Kidney epithelial cell (primary cell): ENCODE data around the gene PTBP1. TPM values are rescaled to one million over a fixed set of nuclear protein-coding genes. Genes with fewer than 3 reads are reported as not detected.

Experiments
- DNase-seq: peaks from one replicate; pipeline ENCODE4 v3.0.0-alpha.2; 2010; ENCODE audit warnings: low read depth
- H3K27me3 ChIP-seq: 2 replicates; pipeline ENCODE4 v1.6.0; 2011; ENCODE audit warnings: low read length; ENCODE audit not compliant: control insufficient read depth, insufficient read depth
- H3K36me3 ChIP-seq: 2 replicates; pipeline ENCODE4 v1.5.1; 2011; ENCODE audit warnings: low read length; ENCODE audit not compliant: control insufficient read depth, insufficient read depth
- H3K4me3 ChIP-seq: 2 replicates; pipeline ENCODE4 v1.5.1; 2011; ENCODE audit warnings: low read depth, mild to moderate bottlenecking, control low read depth, low read length
- CTCF ChIP-seq: IDR thresholded peaks from 2 replicates; pipeline ENCODE4 v1.5.1; 2011; ENCODE audit warnings: mild to moderate bottlenecking, moderate library complexity, low read length, control low read depth, inconsistent platforms; ENCODE audit not compliant: insufficient read depth, poor library complexity, severe bottlenecking
- total RNA-seq: library from RNA; depleted of rRNA; stranded (reverse); fragments of >200 nt; gene quantifications from 2 replicates; pipeline ENCODE4 v1.2.3, GENCODE V29; 2015

PTBP1 gene
- total RNA-seq, 1 donor from 2014 or later = 268 TPM

GRCh38 chr19:797528-798414 is 519 bp downstream of the PTBP1 start:
- H3K36me3 ChIP-seq = peaks cover 3% of the 10 kb centered on the region
- peak overlapping the region; percentile 89 for H3K4me3 ChIP-seq
- TF ChIP-seq CTCF = no peak
- no peak for DNase-seq
- no peaks in the 10 kb centered on the region for H3K27me3 ChIP-seq

GRCh38 chr19:798415-799075 is 1.3 kb downstream of the PTBP1 start:
- DNase-seq = no peak
- no peak for TF ChIP-seq CTCF

GRCh38 chr19:799076-799881 is 2.0 kb downstream of the PTBP1 start:
- peak; percentile 10 for TF ChIP-seq CTCF
- no peak for DNase-seq

More at GRCh38 chr19:798415-799075, 1.3 kb downstream of the PTBP1 start:
- H3K27me3 ChIP-seq = no peaks in the 10 kb centered on the region
- H3K36me3 ChIP-seq = peaks cover 4% of the 10 kb centered on the region
- H3K4me3 ChIP-seq = peak overlapping the region; percentile 89

GRCh38 chr19:800360-801029 is 3.2 kb downstream of the PTBP1 start:
- DNase-seq = peak; percentile 25
- H3K4me3 ChIP-seq = peak overlapping the region; percentile 19
- TF ChIP-seq CTCF = no peak
- peaks cover 7% of the 10 kb centered on the region for H3K36me3 ChIP-seq
- no peaks in the 10 kb centered on the region for H3K27me3 ChIP-seq

More at GRCh38 chr19:799076-799881, 2.0 kb downstream of the PTBP1 start:
- no peaks in the 10 kb centered on the region for H3K27me3 ChIP-seq
- H3K4me3 ChIP-seq = peak overlapping the region; percentile 89
- H3K36me3 ChIP-seq = peaks cover 6% of the 10 kb centered on the region

- peaks cover 7% of the 10 kb centered on the region for H3K36me3 ChIP-seq
- no peak for DNase-seq
- TF ChIP-seq CTCF = no peak
- peak overlapping the region; percentile 19 for H3K4me3 ChIP-seq
- H3K27me3 ChIP-seq = no peaks in the 10 kb centered on the region
Observed at GRCh38 chr19:801030-801860, 4.0 kb downstream of the PTBP1 start.
